OCI-LY7 (cell line): ENCODE measurements around the gene CADM2.

Experiments
- EZH2phosphoT487 ChIP-seq: fragments of 200-600 bp; sonication (generic); IDR thresholded peaks from 2 replicates; pipeline ENCODE4 v1.6.1; 2018; ENCODE audit warnings: low read depth, borderline replicate concordance, mild to moderate bottlenecking, mixed run types, antibody characterized with exemption, low read length, moderate library complexity, mixed read lengths
- TF ChIP-seq, protein P1 (sequence below): fragments of 200-600 bp; sonication (generic); conservative IDR thresholded peaks from 2 replicates; pipeline ENCODE4 v1.5.1; 2014; ENCODE audit warnings: mild to moderate bottlenecking, antibody characterized with exemption, low read length, moderate library complexity, mixed read lengths

DNA sequence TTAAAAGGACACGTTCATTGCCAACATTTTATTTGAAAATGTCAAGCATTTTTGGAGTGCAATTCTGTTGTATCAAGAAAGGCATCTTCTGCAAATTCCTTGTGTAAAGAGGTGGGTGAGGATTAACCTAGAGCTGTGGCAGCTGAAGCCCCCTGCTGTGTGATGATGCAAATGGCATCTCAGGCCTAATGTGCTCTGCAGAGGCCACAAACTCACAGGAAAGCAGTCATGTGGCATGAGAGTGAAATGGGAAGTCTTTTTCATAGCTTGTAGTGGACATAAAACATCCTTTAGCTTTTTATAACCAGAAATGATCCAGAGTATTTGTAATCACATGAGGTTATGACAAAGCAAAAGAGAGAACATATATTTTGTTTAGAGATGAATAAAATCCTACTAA is 6.4 kb downstream of the CADM2 start:
- TF ChIP-seq, protein P1, sequence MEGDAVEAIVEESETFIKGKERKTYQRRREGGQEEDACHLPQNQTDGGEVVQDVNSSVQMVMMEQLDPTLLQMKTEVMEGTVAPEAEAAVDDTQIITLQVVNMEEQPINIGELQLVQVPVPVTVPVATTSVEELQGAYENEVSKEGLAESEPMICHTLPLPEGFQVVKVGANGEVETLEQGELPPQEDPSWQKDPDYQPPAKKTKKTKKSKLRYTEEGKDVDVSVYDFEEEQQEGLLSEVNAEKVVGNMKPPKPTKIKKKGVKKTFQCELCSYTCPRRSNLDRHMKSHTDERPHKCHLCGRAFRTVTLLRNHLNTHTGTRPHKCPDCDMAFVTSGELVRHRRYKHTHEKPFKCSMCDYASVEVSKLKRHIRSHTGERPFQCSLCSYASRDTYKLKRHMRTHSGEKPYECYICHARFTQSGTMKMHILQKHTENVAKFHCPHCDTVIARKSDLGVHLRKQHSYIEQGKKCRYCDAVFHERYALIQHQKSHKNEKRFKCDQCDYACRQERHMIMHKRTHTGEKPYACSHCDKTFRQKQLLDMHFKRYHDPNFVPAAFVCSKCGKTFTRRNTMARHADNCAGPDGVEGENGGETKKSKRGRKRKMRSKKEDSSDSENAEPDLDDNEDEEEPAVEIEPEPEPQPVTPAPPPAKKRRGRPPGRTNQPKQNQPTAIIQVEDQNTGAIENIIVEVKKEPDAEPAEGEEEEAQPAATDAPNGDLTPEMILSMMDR, result 0 out of 2 replicates have a peak, but pooled peaks have one; percentile 34
- TF ChIP-seq EZH2phosphoT487, result no peak
